ENCODE measurements around the gene KRTAP12-1.
"Not testable (repeated sequence)": the region's sequence is repeated elsewhere in the genome, so short reads cannot be mapped to it uniquely, and the experiment has no call there.

The KRTAP12-1 gene

GRCh38 chr21:44667612-44668011 is 14.4 kb downstream of the KRTAP12-1 start:
- Histone ChIP-seq H3K9me3 (replicated peaks in 1 of 11) (peaks cover 43 to 71% (median 54%) of the 10 kb centered on the region in 11 experiments), H3K4me3 (no peak overlapping the region), H3K27me3 (no peaks in the 10 kb centered on the region), H3K4me2 (no peak overlapping the region), H3K4me1 (no peaks in the 10 kb centered on the region), H3K9ac (no peak overlapping the region), H4K20me1 (no peaks in the 10 kb centered on the region), H3K27ac (no peak overlapping the region), H3K36me3 (0 out of 22 replicates have a peak, but pooled peaks cover 0 to 5% (median 0%) of the 10 kb centered on the region in 11 experiments)
- TF ChIP-seq Cebpa-rat (IDR thresholded peaks at IDR 0.05) = no peak

- Histone ChIP-seq H3K4me2 (no peak within 1 kb of the TSS), H4K20me1 (no peaks in the 10 kb centered on the region), H3K27me3 (no peaks in the 10 kb centered on the region), H3K4me1 (no peaks in the 10 kb centered on the region), H3K4me3 (no peak within 1 kb of the TSS), H3K9ac (no peak within 1 kb of the TSS), H3K9me3 (replicated peaks in 1 of 11) (peaks cover 35 to 65% (median 46%) of the 10 kb centered on the region in 11 experiments), H3K36me3 (0 out of 22 replicates have a peak, but pooled peaks cover 0 to 5% (median 0%) of the 10 kb centered on the region in 11 experiments), H3K27ac (no peak within 1 kb of the TSS)
- no peak for TF ChIP-seq Cebpa-rat (IDR thresholded peaks at IDR 0.05)
Measured at GRCh38 chr21:44666401-44667320, 15.3 kb downstream of the KRTAP12-1 start, which contains the start of gene KRTAP12-2. TSS of gene KRTAP12-2 (minus strand) at chr21:44666927. CDS start at chr21:44666886, 41 bp downstream.

GRCh38 chr21:44664691-44665090 is 17.3 kb downstream of the KRTAP12-1 start:
- Histone ChIP-seq H3K4me1 (peaks cover 0 to under 1% (median 0%) of the 10 kb centered on the region in 10 experiments; a peak in 3 of 20 replicates), H3K9ac (no peak overlapping the region), H3K27me3 (no peaks in the 10 kb centered on the region), H3K4me2 (no peak overlapping the region), H3K36me3 (no peaks in the 10 kb centered on the region), H3K27ac (no peak overlapping the region), H3K9me3 (replicated peaks in 1 of 11) (peaks cover 18 to 46% (median 29%) of the 10 kb centered on the region in 11 experiments), H3K4me3 (no peak overlapping the region), H4K20me1 (no peaks in the 10 kb centered on the region)
- TF ChIP-seq Cebpa-rat (IDR thresholded peaks at IDR 0.05) = no peak

- not testable (repeated sequence) for H3K4me2 ChIP-seq, H3K36me3 ChIP-seq, H3K9ac ChIP-seq, H3K27me3 ChIP-seq, H3K4me3 ChIP-seq, H3K27ac ChIP-seq, H4K20me1 ChIP-seq
- peaks cover 26 to 30% (median 29%) of the 10 kb centered on the region in 10 experiments for H3K4me1 ChIP-seq
- peaks cover 18 to 41% (median 27%) of the 10 kb centered on the region in 11 experiments for H3K9me3 ChIP-seq (replicated peaks in 1 of 11)
Measured at GRCh38 chr21:44661567-44661966, 20.4 kb downstream of the KRTAP12-1 start.

- H3K9ac ChIP-seq = peak overlapping the region in 5 of 11 experiments; percentile 1 to 35 (median 23); a peak in 5 of 22 replicates
- peaks cover 36 to 67% (median 46%) of the 10 kb centered on the region in 11 experiments for H3K9me3 ChIP-seq (replicated peaks in 1 of 11)
- peak overlapping the region; percentile 59 to 89 (median 68) for H3K4me2 ChIP-seq
- H3K27ac ChIP-seq = peak overlapping the region in 10 of 11 experiments; percentile 29 to 70 (median 64); a peak in 16 of 22 replicates
- peaks cover 0 to 5% (median 0%) of the 10 kb centered on the region in 11 experiments; a peak in 2 of 22 replicates for H3K36me3 ChIP-seq
- no peaks in the 10 kb centered on the region for H3K27me3 ChIP-seq
- peaks cover 29 to 39% (median 37%) of the 10 kb centered on the region in 10 experiments for H3K4me1 ChIP-seq
- 0 out of 20 replicates have a peak overlapping the region, but pooled peaks of 1 of the 10 experiments have one; percentile 6 for H3K4me3 ChIP-seq
- TF ChIP-seq Cebpa-rat (IDR thresholded peaks at IDR 0.05) = peak in 1 of 11 experiments; percentile 7; a peak in 1 of 22 replicates
- no peaks in the 10 kb centered on the region for H4K20me1 ChIP-seq
Measured at GRCh38 chr21:44658913-44659595, 22.9 kb downstream of the KRTAP12-1 start.

GRCh38 chr21:44658541-44658910 is 23.4 kb downstream of the KRTAP12-1 start:
- peaks cover 0 to 5% (median 0%) of the 10 kb centered on the region in 11 experiments; a peak in 2 of 22 replicates for H3K36me3 ChIP-seq
- peak overlapping the region in 5 of 11 experiments; percentile 4 to 47 (median 35); a peak in 6 of 22 replicates for H3K9ac ChIP-seq
- H3K4me1 ChIP-seq = peaks cover 29 to 44% (median 42%) of the 10 kb centered on the region in 10 experiments
- peak overlapping the region; percentile 59 to 89 (median 68) for H3K4me2 ChIP-seq
- H3K27ac ChIP-seq = peak overlapping the region in 10 of 11 experiments; percentile 29 to 70 (median 64); a peak in 17 of 22 replicates
- H3K27me3 ChIP-seq = no peaks in the 10 kb centered on the region
- H3K4me3 ChIP-seq = 0 out of 20 replicates have a peak overlapping the region, but pooled peaks of 2 of the 10 experiments have one; percentile 6 to 19
- peaks cover 34 to 72% (median 47%) of the 10 kb centered on the region in 11 experiments for H3K9me3 ChIP-seq (replicated peaks in 1 of 11)
- TF ChIP-seq Cebpa-rat (IDR thresholded peaks at IDR 0.05) = peak in 4 of 11 experiments; percentile 18 to 57 (median 28); a peak in 3 of 22 replicates
- no peaks in the 10 kb centered on the region for H4K20me1 ChIP-seq

GRCh38 chr21:44657635-44658540 is 24.1 kb downstream of the KRTAP12-1 start, which contains the start of gene KRTAP12-3:
TSS of gene KRTAP12-3 (plus strand) at chr21:44657932. CDS start at chr21:44657980, 48 bp downstream.
- Histone ChIP-seq H3K9ac (peak within 1 kb of the TSS in 8 of 11 experiments; percentile 4 to 47 (median 29); a peak in 8 of 22 replicates), H4K20me1 (no peaks in the 10 kb centered on the region), H3K4me1 (peaks cover 29 to 50% (median 46%) of the 10 kb centered on the region in 10 experiments), H3K27me3 (no peaks in the 10 kb centered on the region), H3K4me3 (peak within 1 kb of the TSS in 3 of 10 experiments; percentile 6 to 22 (median 19); a peak in 1 of 20 replicates), H3K27ac (peak within 1 kb of the TSS in 10 of 11 experiments; percentile 29 to 70 (median 64); a peak in 17 of 22 replicates), H3K36me3 (peaks cover 0 to 5% (median 0%) of the 10 kb centered on the region in 11 experiments; a peak in 2 of 22 replicates), H3K9me3 (replicated peaks in 1 of 11) (peaks cover 31 to 78% (median 49%) of the 10 kb centered on the region in 11 experiments), H3K4me2 (peak within 1 kb of the TSS; percentile 59 to 89 (median 68))
- no peak for TF ChIP-seq Cebpa-rat (IDR thresholded peaks at IDR 0.05)
